HEK293 (cell line): ENCODE results near the gene PRPF6.
A peak's percentile ranks its signal among the peaks of the same experiment; 100 is the strongest.

Experiments used
- CTCF ChIA-PET: fragments of 350-600 bp; formaldehyde crosslinking; extraction: SDS; loops from one replicate; lab custom pipeline; 2021; ENCODE audit warnings: antibody characterized with exemption; lab: Yijun Ruan, JAX
- POLR2A ChIA-PET: fragments of 300-600 bp; formaldehyde crosslinking; extraction: SDS; loops from one replicate; lab custom pipeline; 2020; ENCODE audit warnings: antibody characterized with exemption, inconsistent platforms; lab: Yijun Ruan, JAX
- H3K27ac ChIP-seq: fragments of 200-500 bp; sonication (Bioruptor generic); 2 replicates; pipeline ENCODE4 v1.5.1; 2014; ENCODE audit warnings: low read depth, low read length, control low read depth, inconsistent platforms; ENCODE audit errors: extremely low read depth
- H3K36me3 ChIP-seq, 2 experiments: fragments of 200-500 bp in 1 of 2; sonication (Bioruptor generic) in 1 of 2; 1 replicate in 1 of 2; 2 replicates in 1 of 2; pipeline ENCODE4 v1.5.1; 2014 to 2017; ENCODE audit warnings: inconsistent platforms in 2 of 2, low read length in 2 of 2; ENCODE audit not compliant: control insufficient read depth in 2 of 2, insufficient read depth in 1 of 2
- H3K4me1 ChIP-seq: fragments of 200-500 bp; sonication (Bioruptor generic); 2 replicates; pipeline ENCODE4 v1.5.1; 2014; ENCODE audit warnings: mild to moderate bottlenecking, low read length, inconsistent platforms; ENCODE audit not compliant: control insufficient read depth, insufficient read depth
- H3K4me3 ChIP-seq: 2 replicates; pipeline ENCODE4 v1.5.1; 2011; ENCODE audit warnings: low read depth, mild to moderate bottlenecking, control low read depth, low read length, moderate library complexity
- H3K9me3 ChIP-seq: fragments of 200-500 bp; sonication (Bioruptor generic); 2 replicates; pipeline ENCODE4 v1.5.1; 2014; ENCODE audit warnings: low read depth, low read length, inconsistent platforms; ENCODE audit not compliant: control insufficient read depth, insufficient read depth
- EGR2 ChIP-seq: fragments of 450-650 bp; formaldehyde crosslinking; IDR thresholded peaks from 2 replicates; pipeline ENCODE4 v1.5.1; 2016; ENCODE audit warnings: low read depth, missing biosample characterization, missing genetic modification characterization
- ELK4 ChIP-seq: IDR thresholded peaks from 2 replicates; pipeline ENCODE4 v1.6.1; 2011; ENCODE audit warnings: mild to moderate bottlenecking, low read depth, low read length, borderline replicate concordance
- HOXD13 ChIP-seq: sonication (generic); formaldehyde crosslinking; IDR thresholded peaks from 2 replicates; pipeline ENCODE4 v1.8.0; 2022; ENCODE audit warnings: missing genetic modification reagents, borderline replicate concordance
- MYNN ChIP-seq: fragments of 450-650 bp; formaldehyde crosslinking; IDR thresholded peaks from 2 replicates; pipeline ENCODE4 v1.5.1; 2016; ENCODE audit warnings: missing biosample characterization, missing genetic modification characterization, borderline replicate concordance
- ZBTB10 ChIP-seq: fragments of 450-650 bp; formaldehyde crosslinking; IDR thresholded peaks from 2 replicates; pipeline ENCODE4 v1.5.1; 2016; ENCODE audit warnings: missing biosample characterization, missing genetic modification characterization
- ZBTB20 ChIP-seq: fragments of 450-650 bp; formaldehyde crosslinking; IDR thresholded peaks from 2 replicates; pipeline ENCODE4 v1.5.1; 2016; ENCODE audit warnings: missing biosample characterization, missing genetic modification characterization
- ZNF10 ChIP-seq: fragments of 450-650 bp; formaldehyde crosslinking; IDR thresholded peaks from 2 replicates; pipeline ENCODE4 v1.5.1; 2017; ENCODE audit warnings: missing biosample characterization, missing genetic modification characterization
- ZNF121 ChIP-seq: fragments of 450-650 bp; formaldehyde crosslinking; IDR thresholded peaks from 2 replicates; pipeline ENCODE4 v1.5.1; 2016; ENCODE audit warnings: missing biosample characterization, missing genetic modification characterization
- ZNF174 ChIP-seq: fragments of 450-650 bp; formaldehyde crosslinking; IDR thresholded peaks from 2 replicates; pipeline ENCODE4 v1.5.0; 2017; ENCODE audit warnings: missing biosample characterization, mild to moderate bottlenecking, missing genetic modification characterization
- ZNF175 ChIP-seq: fragments of 450-650 bp; formaldehyde crosslinking; IDR thresholded peaks from 2 replicates; pipeline ENCODE4 v1.5.1; 2016; ENCODE audit warnings: missing biosample characterization, missing genetic modification characterization
- ZNF302 ChIP-seq: fragments of 450-650 bp; formaldehyde crosslinking; IDR thresholded peaks from 2 replicates; pipeline ENCODE4 v1.5.1; 2016; ENCODE audit warnings: missing biosample characterization, missing genetic modification characterization, low read depth
- ZNF366 ChIP-seq: fragments of 450-650 bp; formaldehyde crosslinking; conservative IDR thresholded peaks from 2 replicates; pipeline ENCODE4 v1.5.1; 2016; ENCODE audit warnings: missing biosample characterization, missing genetic modification characterization
- ZNF391 ChIP-seq: fragments of 450-650 bp; formaldehyde crosslinking; IDR thresholded peaks from 2 replicates; pipeline ENCODE4 v1.5.1; 2016; ENCODE audit warnings: low read depth, missing biosample characterization, missing genetic modification characterization, borderline replicate concordance
- ZNF571 ChIP-seq: fragments of 450-650 bp; formaldehyde crosslinking; IDR thresholded peaks from 2 replicates; pipeline ENCODE4 v1.5.0; 2017; ENCODE audit warnings: missing biosample characterization, missing genetic modification characterization
- ZNF791 ChIP-seq: fragments of 450-650 bp; formaldehyde crosslinking; IDR thresholded peaks from 2 replicates; pipeline ENCODE4 v1.5.1; 2016; ENCODE audit warnings: missing biosample characterization, missing genetic modification characterization
- ZSCAN23 ChIP-seq: fragments of 450-650 bp; formaldehyde crosslinking; IDR thresholded peaks from 2 replicates; pipeline ENCODE4 v1.5.1; 2016; ENCODE audit warnings: missing biosample characterization, missing genetic modification characterization
- ZSCAN4 ChIP-seq: fragments of 450-650 bp; formaldehyde crosslinking; IDR thresholded peaks from 2 replicates; pipeline ENCODE4 v1.5.1; 2017; ENCODE audit warnings: missing biosample characterization, missing genetic modification characterization
- TF ChIP-seq, protein P1 (sequence below): fragments of 450-650 bp; formaldehyde crosslinking; IDR thresholded peaks from 2 replicates; pipeline ENCODE4 v1.5.1; 2016; ENCODE audit warnings: missing biosample characterization, missing genetic modification characterization

Gene PRPF6

DNA sequence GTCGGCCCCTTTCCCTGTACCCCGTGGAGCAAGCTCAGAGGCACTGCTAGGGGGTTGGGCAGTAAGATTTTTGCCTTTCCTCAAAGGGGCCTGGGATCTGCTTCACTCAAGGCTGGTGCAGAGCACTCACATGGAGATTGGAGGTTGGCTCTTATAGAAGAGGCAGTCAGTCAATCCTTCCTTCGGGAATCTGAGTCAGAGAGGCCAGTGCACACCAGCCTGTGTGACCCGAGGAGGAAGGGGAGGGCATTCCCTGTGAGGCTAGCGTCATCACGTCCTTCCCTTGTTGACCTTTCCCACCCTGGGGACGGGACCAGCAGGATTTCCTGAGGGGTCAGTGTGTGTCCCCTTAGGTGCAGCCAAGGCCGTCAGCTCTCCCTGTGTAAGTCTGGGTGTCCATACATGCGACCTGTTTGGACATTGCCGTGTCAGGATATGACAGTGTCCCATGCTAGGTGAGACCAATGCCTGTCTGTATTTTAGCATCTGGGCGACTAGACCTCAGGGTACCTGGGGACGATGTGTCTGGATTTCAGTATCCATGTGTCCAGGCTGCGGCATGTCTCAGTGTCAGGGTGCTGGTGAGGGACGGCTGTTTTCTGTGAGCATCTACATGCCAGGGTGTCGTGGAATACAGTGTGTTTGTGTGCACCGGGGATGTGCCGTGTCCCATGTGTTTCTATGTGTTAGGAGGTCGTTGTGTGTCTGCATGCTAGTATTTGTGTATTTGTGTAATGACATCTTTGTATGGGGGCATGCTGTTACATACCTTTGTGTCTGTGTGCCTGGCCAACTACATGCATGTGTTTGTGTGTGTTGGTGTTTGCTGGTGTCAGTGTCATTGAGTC, 8.4 kb upstream of the PRPF6 start:
- ChIA-PET POLR2A (no interaction called here), CTCF (interaction anchor here (0.6 to 3.5 kb wide), 6 partner anchors 63 to 789 kb away, joined by 3 to 16 read pairs (median 4); partner anchors contain the start of gene PTK6)
- Histone ChIP-seq H3K9me3 (no peaks in the 10 kb centered on the region), H3K27ac (no peak overlapping the region), H3K36me3 (peaks cover 0 to 10% of the 10 kb centered on the region in 2 experiments; a peak in 1 of 3 replicates), H3K4me1 (no peaks in the 10 kb centered on the region), H3K4me3 (no peak overlapping the region)
- TF ChIP-seq ZNF302 (tag by site-specific recombination) (no peak), ELK4 (no peak), ZNF791 (tag by site-specific recombination) (peak; percentile 44; the same call in 1 of the 2 replicates), ZNF571 (tag by site-specific recombination) (no peak), HOXD13 (CRISPR knock-in tag) (no peak)

- Histone ChIP-seq H3K27ac (no peak overlapping the region), H3K9me3 (no peaks in the 10 kb centered on the region), H3K4me1 (no peaks in the 10 kb centered on the region), H3K4me3 (no peak overlapping the region), H3K36me3 (peaks cover 0 to 5% of the 10 kb centered on the region in 2 experiments; a peak in 1 of 3 replicates)
- POLR2A ChIA-PET: interaction anchor here (0.5 to 0.6 kb wide), 2 partner anchors 34 to 435 kb away, joined by 3 read pairs; no protein-coding TSS in a partner anchor
- TF ChIP-seq ZBTB10 (tag by site-specific recombination) (no peak), ZNF175 (tag by site-specific recombination) (0 out of 2 replicates have a peak, but pooled peaks have one; percentile 39), EGR2 (tag by site-specific recombination) (no peak), ZNF10 (tag by site-specific recombination) (no peak), ZBTB20 (tag by site-specific recombination) (no peak), ZSCAN4 (peak; percentile 42; the same call in 1 of the 2 replicates), ZNF791 (tag by site-specific recombination) (no peak), HOXD13 (CRISPR knock-in tag) (no peak), ZNF174 (tag by site-specific recombination) (no peak), ZNF121 (tag by site-specific recombination) (peak; percentile 99), ZNF391 (tag by site-specific recombination) (no peak), ZNF366 (tag by site-specific recombination) (no peak), MYNN (tag by site-specific recombination) (no peak), ZSCAN23 (tag by site-specific recombination) (no peak)
- TF ChIP-seq, protein P1, sequence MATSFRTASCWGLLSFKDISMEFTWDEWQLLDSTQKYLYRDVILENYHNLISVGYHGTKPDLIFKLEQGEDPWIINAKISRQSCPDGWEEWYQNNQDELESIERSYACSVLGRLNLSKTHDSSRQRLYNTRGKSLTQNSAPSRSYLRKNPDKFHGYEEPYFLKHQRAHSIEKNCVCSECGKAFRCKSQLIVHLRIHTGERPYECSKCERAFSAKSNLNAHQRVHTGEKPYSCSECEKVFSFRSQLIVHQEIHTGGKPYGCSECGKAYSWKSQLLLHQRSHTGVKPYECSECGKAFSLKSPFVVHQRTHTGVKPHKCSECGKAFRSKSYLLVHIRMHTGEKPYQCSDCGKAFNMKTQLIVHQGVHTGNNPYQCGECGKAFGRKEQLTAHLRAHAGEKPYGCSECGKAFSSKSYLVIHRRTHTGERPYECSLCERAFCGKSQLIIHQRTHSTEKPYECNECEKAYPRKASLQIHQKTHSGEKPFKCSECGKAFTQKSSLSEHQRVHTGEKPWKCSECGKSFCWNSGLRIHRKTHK: no peak
- TF ChIP-seq, all 188 proteins: peak for 3
- CTCF ChIA-PET: interaction anchor here (0.6 to 3.5 kb wide), 16 partner anchors 15 to 435 kb away, joined by 3 to 16 read pairs (median 4); partner anchors contain the start of genes PTK6 and TPD52L2
These were observed 7.8 kb upstream of the PRPF6 start for GRCh38 chr20:63973160-63973479.
